ENCODE measurements around the gene AMOTL2.

The AMOTL2 gene

GRCh38 chr3:134342259-134342658, 32.0 kb downstream of the AMOTL2 start:
- TF ChIP-seq REST (IDR thresholded peaks at IDR 0.05; ENCODE audit: insufficient read depth in 1 of 2, low read depth in 2 of 2, low read length in 2 of 2) (no peak), TAF1 (IDR thresholded peaks at IDR 0.05; ENCODE audit: borderline replicate concordance, insufficient read depth, low read length) (no peak), POLR2AphosphoS5 (IDR thresholded peaks at IDR 0.05; ENCODE audit: low read depth, low read length) (no peak), SIN3A (IDR thresholded peaks at IDR 0.05; ENCODE audit: borderline replicate concordance, insufficient read depth, low read length) (no peak), FOXP2 (optimal IDR thresholded peaks at IDR 0.05; ENCODE audit: borderline replicate concordance, extremely low read depth, extremely low read length, insufficient read depth) (no peak)

GRCh38 chr3:134341389-134341788, 32.9 kb downstream of the AMOTL2 start:
- no peak for TF ChIP-seq SIN3A (IDR thresholded peaks at IDR 0.05; ENCODE audit: borderline replicate concordance, insufficient read depth, low read length)
- no peak for TF ChIP-seq TAF1 (IDR thresholded peaks at IDR 0.05; ENCODE audit: borderline replicate concordance, insufficient read depth, low read length)
- TF ChIP-seq POLR2AphosphoS5 (IDR thresholded peaks at IDR 0.05; ENCODE audit: low read depth, low read length) = no peak
- TF ChIP-seq REST (IDR thresholded peaks at IDR 0.05; ENCODE audit: insufficient read depth in 1 of 2, low read depth in 2 of 2, low read length in 2 of 2) = no peak
- no peak for TF ChIP-seq FOXP2 (optimal IDR thresholded peaks at IDR 0.05; ENCODE audit: borderline replicate concordance, extremely low read depth, extremely low read length, insufficient read depth)

DNA sequence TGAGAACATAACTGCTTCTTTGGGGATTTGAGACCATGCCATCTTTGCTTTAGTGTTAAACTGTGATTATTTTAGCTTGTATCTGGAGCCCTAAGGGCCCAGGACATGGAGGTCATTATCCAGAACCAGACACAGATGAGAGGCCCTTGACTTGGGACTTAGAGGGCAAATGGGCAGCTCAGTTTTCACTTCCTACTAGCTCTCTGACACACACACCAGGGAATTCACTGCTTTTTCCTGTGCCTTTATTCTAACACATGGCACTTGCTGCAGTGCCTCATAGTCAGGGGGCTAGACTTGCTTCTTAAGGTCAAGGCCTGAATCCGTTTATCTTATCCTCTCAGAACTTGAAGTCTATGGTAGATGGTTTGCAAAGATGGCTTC, 33.3 kb downstream of the AMOTL2 start:
- no peak for TF ChIP-seq FOXP2 (optimal IDR thresholded peaks at IDR 0.05; ENCODE audit: borderline replicate concordance, extremely low read depth, extremely low read length, insufficient read depth)

GRCh38 chr3:134340362-134340981, 33.8 kb downstream of the AMOTL2 start:
- no peak for TF ChIP-seq SIN3A (IDR thresholded peaks at IDR 0.05; ENCODE audit: borderline replicate concordance, insufficient read depth, low read length)
- TF ChIP-seq REST (IDR thresholded peaks at IDR 0.05; ENCODE audit: insufficient read depth in 1 of 2, low read depth in 2 of 2, low read length in 2 of 2) = no peak
- TF ChIP-seq FOXP2 (optimal IDR thresholded peaks at IDR 0.05; ENCODE audit: borderline replicate concordance, extremely low read depth, extremely low read length, insufficient read depth) = no peak
- no peak for TF ChIP-seq POLR2AphosphoS5 (IDR thresholded peaks at IDR 0.05; ENCODE audit: low read depth, low read length)
- TF ChIP-seq TAF1 (IDR thresholded peaks at IDR 0.05; ENCODE audit: borderline replicate concordance, insufficient read depth, low read length) = no peak

DNA sequence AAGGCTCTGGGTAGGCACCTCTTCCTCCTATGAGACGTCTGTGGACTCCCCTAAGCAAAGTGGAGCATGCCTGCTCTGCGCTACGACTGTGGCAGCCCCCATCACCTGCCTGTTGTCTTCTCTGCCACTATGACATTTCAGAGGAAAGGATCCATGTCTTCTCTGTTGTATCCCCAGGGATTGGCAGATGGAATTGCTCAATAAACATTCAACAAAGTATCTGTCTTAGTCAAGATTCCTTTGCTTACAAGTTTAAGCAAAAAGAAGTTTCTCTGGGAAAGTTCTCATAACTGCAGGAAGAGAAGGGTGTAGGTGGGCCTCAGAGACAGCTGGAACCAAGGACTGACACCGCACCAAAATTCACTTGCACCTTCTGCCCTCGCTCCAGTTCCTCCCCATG, 34.3 kb downstream of the AMOTL2 start:
- TF ChIP-seq FOXP2 (optimal IDR thresholded peaks at IDR 0.05; ENCODE audit: borderline replicate concordance, extremely low read depth, extremely low read length, insufficient read depth) = no peak
- TF ChIP-seq POLR2AphosphoS5 (IDR thresholded peaks at IDR 0.05; ENCODE audit: low read depth, low read length) = no peak
- TF ChIP-seq TAF1 (IDR thresholded peaks at IDR 0.05; ENCODE audit: borderline replicate concordance, insufficient read depth, low read length) = no peak
- no peak for TF ChIP-seq REST (IDR thresholded peaks at IDR 0.05; ENCODE audit: insufficient read depth in 1 of 2, low read depth in 2 of 2, low read length in 2 of 2)
- TF ChIP-seq SIN3A (IDR thresholded peaks at IDR 0.05; ENCODE audit: borderline replicate concordance, insufficient read depth, low read length) = no peak

All from PFSK-1 (cell line).